MM.1S (cell line): ENCODE data around the gene ARID1A.

Source experiments
- DNase-seq: peaks from one replicate; pipeline ENCODE4 v3.0.0-alpha.2; 2015
- H2AFZ ChIP-seq: fragments of 300-600 bp; sonication (generic); 2 replicates; pipeline ENCODE4 v1.6.0; 2016; ENCODE audit warnings: antibody characterized with exemption, low read length
- H3F3A ChIP-seq: fragments of 300-600 bp; sonication (generic); 2 replicates; pipeline ENCODE4 v1.6.1; 2016; ENCODE audit warnings: mild to moderate bottlenecking, antibody characterized with exemption, low read length, moderate library complexity, mixed read lengths; ENCODE audit not compliant: insufficient read depth
- H3K27ac ChIP-seq: fragments of 300-600 bp; sonication (generic); 2 replicates; pipeline ENCODE4 v1.5.1; 2016; ENCODE audit warnings: mild to moderate bottlenecking, low read length
- H3K27me3 ChIP-seq: fragments of 300-600 bp; sonication (generic); replicated peaks from 2 replicates; pipeline ENCODE4 v1.6.0; 2016; ENCODE audit warnings: low read length; ENCODE audit not compliant: insufficient read depth
- H3K36me3 ChIP-seq: fragments of 300-600 bp; sonication (generic); replicated peaks from 2 replicates; pipeline ENCODE4 v1.6.1; 2016; ENCODE audit warnings: mild to moderate bottlenecking, low read length, mixed read lengths; ENCODE audit not compliant: insufficient read depth
- H3K4me1 ChIP-seq: fragments of 300-600 bp; sonication (generic); 2 replicates; pipeline ENCODE4 v1.6.1; 2016; ENCODE audit warnings: low read length, mixed read lengths
- H3K4me2 ChIP-seq: fragments of 300-600 bp; sonication (generic); 2 replicates; pipeline ENCODE4 v1.6.0; 2016; ENCODE audit warnings: low read depth, low read length
- H3K4me3 ChIP-seq: fragments of 300-600 bp; sonication (generic); 2 replicates; pipeline ENCODE4 v1.5.1; 2016; ENCODE audit warnings: low read length, mixed read lengths
- H3K79me2 ChIP-seq: fragments of 300-600 bp; sonication (generic); 2 replicates; pipeline ENCODE4 v1.6.1; 2016; ENCODE audit warnings: mixed run types, low read length, mixed read lengths
- H3K9ac ChIP-seq: fragments of 300-600 bp; sonication (generic); 2 replicates; pipeline ENCODE4 v1.6.1; 2016; ENCODE audit warnings: low read length, mixed read lengths
- H3K9me2 ChIP-seq: fragments of 300-600 bp; sonication (generic); replicated peaks from 2 replicates; pipeline ENCODE4 v1.6.1; 2016; ENCODE audit warnings: mild to moderate bottlenecking, low read length, mixed read lengths; ENCODE audit not compliant: insufficient read depth
- H3K9me3 ChIP-seq: fragments of 300-600 bp; sonication (generic); replicated peaks from 2 replicates; pipeline ENCODE4 v1.6.1; 2016; ENCODE audit warnings: mild to moderate bottlenecking, low read length, mixed read lengths; ENCODE audit not compliant: insufficient read depth
- H4K20me1 ChIP-seq: fragments of 300-600 bp; sonication (generic); 2 replicates; pipeline ENCODE4 v1.6.1; 2016; ENCODE audit warnings: mild to moderate bottlenecking, low read length, moderate library complexity, mixed read lengths; ENCODE audit not compliant: insufficient read depth
- CTCF ChIP-seq: fragments of 300-600 bp; sonication (generic); IDR thresholded peaks from 2 replicates; pipeline ENCODE4 v1.5.1; 2016; ENCODE audit warnings: antibody characterized with exemption, low read length, mixed read lengths
- EZH2 ChIP-seq: fragments of 300-600 bp; sonication (generic); optimal IDR thresholded peaks from 2 replicates; pipeline ENCODE3; 2017; ENCODE audit warnings: low read depth, mild to moderate bottlenecking, antibody characterized with exemption, low read length, mixed read lengths
- EZH2phosphoT487 ChIP-seq: fragments of 300-600 bp; sonication (generic); IDR thresholded peaks from 2 replicates; pipeline ENCODE4 v1.6.1; 2018; ENCODE audit warnings: antibody characterized with exemption, low read length

Gene ARID1A

GRCh38 chr1:26791148-26791547 is 95.3 kb downstream of the ARID1A start:
- no peaks in the 10 kb centered on the region for H4K20me1 ChIP-seq
- no peak overlapping the region for H3K27ac ChIP-seq
- DNase-seq = no peak
- no peaks in the 10 kb centered on the region for H3K9me3 ChIP-seq
- no peak overlapping the region for H2AFZ ChIP-seq
- no peak overlapping the region for H3K9ac ChIP-seq
- TF ChIP-seq CTCF = no peak
- TF ChIP-seq EZH2 = no peak
- TF ChIP-seq EZH2phosphoT487 = no peak
- no peaks in the 10 kb centered on the region for H3K9me2 ChIP-seq
- H3F3A ChIP-seq = peaks cover 27% of the 10 kb centered on the region
- peaks cover 8% of the 10 kb centered on the region for H3K79me2 ChIP-seq
- no peaks in the 10 kb centered on the region for H3K27me3 ChIP-seq
- H3K36me3 ChIP-seq = no peaks in the 10 kb centered on the region
- H3K4me1 ChIP-seq = peaks cover 12% of the 10 kb centered on the region
- H3K4me3 ChIP-seq = no peak overlapping the region
- H3K4me2 ChIP-seq = no peak overlapping the region

- Histone ChIP-seq H3K4me2 (no peak overlapping the region), H3K27ac (no peak overlapping the region), H3K9ac (no peak overlapping the region), H3F3A (peaks cover 22% of the 10 kb centered on the region), H3K4me1 (peaks cover 7% of the 10 kb centered on the region), H3K9me3 (no peaks in the 10 kb centered on the region), H3K36me3 (no peaks in the 10 kb centered on the region), H2AFZ (no peak overlapping the region), H3K27me3 (no peaks in the 10 kb centered on the region), H3K79me2 (peaks cover 8% of the 10 kb centered on the region), H3K9me2 (no peaks in the 10 kb centered on the region), H4K20me1 (no peaks in the 10 kb centered on the region), H3K4me3 (no peak overlapping the region)
- TF ChIP-seq EZH2 (no peak), EZH2phosphoT487 (no peak), CTCF (no peak)
- no peak for DNase-seq
Observed at GRCh38 chr1:26791626-26792025, 95.8 kb downstream of the ARID1A start.

- Histone ChIP-seq H4K20me1 (no peaks in the 10 kb centered on the region), H3F3A (peaks cover 11% of the 10 kb centered on the region; the same call in 1 of the 2 replicates), H3K27ac (no peak overlapping the region), H3K79me2 (peaks cover 8% of the 10 kb centered on the region), H2AFZ (no peak overlapping the region), H3K36me3 (no peaks in the 10 kb centered on the region), H3K9me3 (no peaks in the 10 kb centered on the region), H3K4me1 (0 out of 2 replicates have a peak, but pooled peaks cover 3% of the 10 kb centered on the region), H3K4me2 (no peak overlapping the region), H3K4me3 (no peak overlapping the region), H3K9ac (no peak overlapping the region), H3K27me3 (no peaks in the 10 kb centered on the region), H3K9me2 (no peaks in the 10 kb centered on the region)
- no peak for TF ChIP-seq CTCF
- no peak for TF ChIP-seq EZH2
- TF ChIP-seq EZH2phosphoT487 = no peak
- no peak for DNase-seq
Observed at GRCh38 chr1:26792924-26793323, 97.1 kb downstream of the ARID1A start.
